Dendritic cell treated with granulocyte-macrophage colony-stimulating factor and Interleukin-4, amounts not matched to agents 40 ng/mL and 50 ng/mL, for 4 days (primary cell): ENCODE data around the gene RYR2.

Experiments used
- H3K27ac Mint-ChIP-seq: one replicate; pipeline ENCODE4 v1.8.0; 2022; ENCODE audit warnings: mild to moderate bottlenecking, mixed read lengths
- H3K27me3 Mint-ChIP-seq: one replicate; pipeline ENCODE4 v1.8.0; 2022; ENCODE audit warnings: mild to moderate bottlenecking, mixed read lengths
- H3K36me3 Mint-ChIP-seq: one replicate; pipeline ENCODE4 v1.8.0; 2022; ENCODE audit warnings: low read depth, mixed read lengths
- H3K4me1 Mint-ChIP-seq: one replicate; pipeline ENCODE4 v1.8.0; 2022; ENCODE audit warnings: low read depth, mixed read lengths
- H3K4me3 Mint-ChIP-seq: one replicate; pipeline ENCODE4 v1.8.0; 2022; ENCODE audit warnings: mild to moderate bottlenecking, moderate library complexity, mixed read lengths
- H3K9me3 Mint-ChIP-seq: one replicate; pipeline ENCODE4 v1.8.0; 2022; ENCODE audit warnings: mixed read lengths
- intact Hi-C: fragments of 100-400 bp; cut with micrococcal nuclease; formaldehyde crosslinking; loops from one replicate; pipeline ENCODE4 v1.15.0; 2022

Gene RYR2

GRCh38 chr1:237670302-237670701, 628.3 kb downstream of the RYR2 start:
- no peaks in the 10 kb centered on the region for H3K4me1 Mint-ChIP-seq
- no peaks in the 10 kb centered on the region for H3K27me3 Mint-ChIP-seq
- no peak overlapping the region for H3K4me3 Mint-ChIP-seq
- no peak overlapping the region for H3K27ac Mint-ChIP-seq
- intact Hi-C loops: no loop called here
- H3K36me3 Mint-ChIP-seq: no peaks in the 10 kb centered on the region
- peaks cover 9% of the 10 kb centered on the region for H3K9me3 Mint-ChIP-seq

- H3K9me3 Mint-ChIP-seq: peaks cover 9% of the 10 kb centered on the region
- no peaks in the 10 kb centered on the region for H3K4me1 Mint-ChIP-seq
- no peak overlapping the region for H3K27ac Mint-ChIP-seq
- intact Hi-C loops: no loop called here
- no peaks in the 10 kb centered on the region for H3K27me3 Mint-ChIP-seq
- H3K36me3 Mint-ChIP-seq: no peaks in the 10 kb centered on the region
- H3K4me3 Mint-ChIP-seq: no peak overlapping the region
Observed at GRCh38 chr1:237671262-237671661, 629.3 kb downstream of the RYR2 start.

DNA sequence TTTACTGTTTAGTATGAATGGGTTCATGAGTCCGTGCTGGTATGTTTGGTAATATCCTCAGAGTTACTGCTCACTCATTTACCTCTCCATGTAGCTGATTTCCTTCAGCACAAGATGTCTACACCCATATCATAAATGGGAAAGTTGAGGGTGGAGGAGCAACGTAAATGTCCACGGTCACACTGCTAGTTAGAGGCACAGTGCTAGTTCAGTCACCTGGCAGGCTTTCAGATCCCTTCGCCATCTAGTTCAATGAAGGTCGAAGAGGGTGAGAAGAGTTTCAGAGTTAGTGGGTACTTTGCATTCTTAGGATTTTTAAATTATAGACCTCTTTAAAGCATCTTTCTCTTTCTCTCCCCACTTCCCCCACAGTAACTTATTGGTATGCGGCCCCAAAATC, 630.0 kb downstream of the RYR2 start:
- Mint-ChIP-seq H3K9me3 (peaks cover 9% of the 10 kb centered on the region), H3K36me3 (no peaks in the 10 kb centered on the region), H3K4me3 (no peak overlapping the region), H3K4me1 (no peaks in the 10 kb centered on the region), H3K27me3 (no peaks in the 10 kb centered on the region), H3K27ac (no peak overlapping the region)
- intact Hi-C loops: no loop called here

- Mint-ChIP-seq H3K27ac (no peak overlapping the region), H3K36me3 (no peaks in the 10 kb centered on the region), H3K9me3 (peaks cover 9% of the 10 kb centered on the region), H3K4me3 (no peak overlapping the region), H3K27me3 (no peaks in the 10 kb centered on the region), H3K4me1 (no peaks in the 10 kb centered on the region)
- intact Hi-C loops: no loop called here
Observed at GRCh38 chr1:237672748-237673147, 630.8 kb downstream of the RYR2 start.

GRCh38 chr1:237673631-237674030, 631.6 kb downstream of the RYR2 start:
- no peak overlapping the region for H3K27ac Mint-ChIP-seq
- H3K27me3 Mint-ChIP-seq: no peaks in the 10 kb centered on the region

DNA sequence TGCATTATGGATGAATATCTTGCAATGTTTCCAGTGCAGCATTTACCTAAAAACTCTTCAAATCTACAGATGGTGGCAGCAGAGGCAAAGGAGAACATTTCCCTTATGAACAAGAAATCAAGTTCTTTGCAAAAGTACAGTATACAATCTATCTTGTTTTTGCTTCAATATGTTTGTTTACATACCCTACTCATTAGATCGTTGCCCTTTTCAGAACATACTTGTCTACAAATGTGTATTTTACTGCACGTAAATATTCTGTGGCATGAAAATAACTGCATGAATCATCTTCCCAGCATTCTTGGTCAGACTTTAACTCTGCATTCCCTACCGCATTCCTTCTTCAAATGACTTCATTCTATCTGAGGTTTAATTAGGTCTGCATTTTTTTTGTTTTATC, 636.0 kb downstream of the RYR2 start:
- no peaks in the 10 kb centered on the region for H3K9me3 Mint-ChIP-seq
- intact Hi-C loops: no loop called here
- H3K27ac Mint-ChIP-seq: no peak overlapping the region

More at GRCh38 chr1:237673631-237674030, 631.6 kb downstream of the RYR2 start:
- Mint-ChIP-seq H3K36me3 (no peaks in the 10 kb centered on the region), H3K4me3 (no peak overlapping the region), H3K9me3 (peaks cover under 1% of the 10 kb centered on the region), H3K4me1 (no peaks in the 10 kb centered on the region)
- intact Hi-C loops: no loop called here

DNA sequence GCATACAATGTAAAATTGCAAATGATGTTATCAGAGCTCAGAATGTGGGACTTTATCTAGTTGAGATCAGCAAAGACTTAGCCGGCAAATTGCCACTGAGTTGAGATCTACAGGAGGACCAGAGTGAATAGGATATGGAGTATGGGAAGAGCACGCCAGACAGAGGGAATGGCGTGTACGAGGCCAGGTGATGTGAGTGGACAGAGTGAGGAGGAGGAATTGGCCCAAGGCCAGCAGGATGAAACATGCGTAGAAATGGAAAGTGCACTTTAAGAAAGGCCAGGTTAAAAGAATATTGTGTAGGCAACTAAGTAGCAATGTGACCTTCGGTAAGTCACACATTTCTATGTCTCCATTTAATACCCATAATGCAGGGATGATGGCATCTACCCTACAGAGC, 637.7 kb downstream of the RYR2 start:
- H3K27ac Mint-ChIP-seq: no peak overlapping the region
- H3K36me3 Mint-ChIP-seq: no peaks in the 10 kb centered on the region
- intact Hi-C loops: no loop called here
- no peaks in the 10 kb centered on the region for H3K9me3 Mint-ChIP-seq
- no peak overlapping the region for H3K4me3 Mint-ChIP-seq
- H3K27me3 Mint-ChIP-seq: no peaks in the 10 kb centered on the region
- no peaks in the 10 kb centered on the region for H3K4me1 Mint-ChIP-seq

More for the DNA sequence above, 636.0 kb downstream of the RYR2 start:
- Mint-ChIP-seq H3K36me3 (no peaks in the 10 kb centered on the region), H3K27me3 (no peaks in the 10 kb centered on the region), H3K4me3 (no peak overlapping the region), H3K4me1 (no peaks in the 10 kb centered on the region)

DNA sequence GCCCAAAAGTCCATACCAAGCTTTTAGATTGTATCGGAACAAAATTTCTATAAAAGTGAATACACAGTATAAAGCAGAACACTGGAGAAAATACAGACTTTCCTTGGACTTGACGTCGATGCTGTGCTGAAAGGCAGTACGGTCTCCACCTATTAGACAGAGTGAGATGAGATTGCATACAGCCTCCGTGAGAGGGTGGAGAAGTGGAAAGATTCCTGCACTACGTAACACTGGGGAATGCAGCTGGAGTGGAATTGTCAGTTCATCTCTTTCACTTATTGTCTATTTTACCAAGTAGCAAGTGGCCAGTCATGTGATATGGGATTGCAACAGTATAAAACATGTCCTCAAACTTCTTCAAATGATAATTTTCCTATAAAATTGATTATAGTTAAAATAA, 639.2 kb downstream of the RYR2 start:
- intact Hi-C loops: no loop called here
- no peaks in the 10 kb centered on the region for H3K9me3 Mint-ChIP-seq
- no peaks in the 10 kb centered on the region for H3K36me3 Mint-ChIP-seq
- H3K4me1 Mint-ChIP-seq: no peaks in the 10 kb centered on the region
- no peak overlapping the region for H3K4me3 Mint-ChIP-seq
- no peaks in the 10 kb centered on the region for H3K27me3 Mint-ChIP-seq
- H3K27ac Mint-ChIP-seq: no peak overlapping the region

- intact Hi-C loops: no loop called here
- Mint-ChIP-seq H3K36me3 (no peaks in the 10 kb centered on the region), H3K27ac (no peak overlapping the region), H3K4me3 (no peak overlapping the region), H3K27me3 (no peaks in the 10 kb centered on the region), H3K4me1 (no peaks in the 10 kb centered on the region), H3K9me3 (no peaks in the 10 kb centered on the region)
Observed at GRCh38 chr1:237684236-237684635, 642.3 kb downstream of the RYR2 start.

DNA sequence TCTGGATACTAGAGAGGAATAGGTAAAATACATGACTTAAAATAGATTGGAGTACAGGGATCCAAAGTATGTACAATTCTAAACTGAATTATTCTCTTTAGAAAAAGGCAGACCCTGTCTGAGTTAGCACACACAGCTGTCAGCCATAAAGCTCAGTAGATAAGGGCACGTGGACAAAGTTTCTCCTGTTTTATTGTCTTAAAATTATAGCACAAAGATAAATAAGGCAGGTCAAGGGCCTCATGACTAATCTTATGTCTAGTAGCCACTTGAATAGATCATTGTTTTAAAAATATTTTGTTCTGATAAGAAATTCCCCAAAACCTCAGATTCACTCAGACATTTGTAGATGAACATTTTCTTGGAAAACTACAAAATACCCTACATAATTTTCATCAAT, 643.6 kb downstream of the RYR2 start:
- H3K36me3 Mint-ChIP-seq: no peaks in the 10 kb centered on the region
- intact Hi-C loops: no loop called here
- no peaks in the 10 kb centered on the region for H3K27me3 Mint-ChIP-seq
- no peaks in the 10 kb centered on the region for H3K4me1 Mint-ChIP-seq
- H3K27ac Mint-ChIP-seq: no peak overlapping the region
- H3K9me3 Mint-ChIP-seq: no peaks in the 10 kb centered on the region
- no peak overlapping the region for H3K4me3 Mint-ChIP-seq

DNA sequence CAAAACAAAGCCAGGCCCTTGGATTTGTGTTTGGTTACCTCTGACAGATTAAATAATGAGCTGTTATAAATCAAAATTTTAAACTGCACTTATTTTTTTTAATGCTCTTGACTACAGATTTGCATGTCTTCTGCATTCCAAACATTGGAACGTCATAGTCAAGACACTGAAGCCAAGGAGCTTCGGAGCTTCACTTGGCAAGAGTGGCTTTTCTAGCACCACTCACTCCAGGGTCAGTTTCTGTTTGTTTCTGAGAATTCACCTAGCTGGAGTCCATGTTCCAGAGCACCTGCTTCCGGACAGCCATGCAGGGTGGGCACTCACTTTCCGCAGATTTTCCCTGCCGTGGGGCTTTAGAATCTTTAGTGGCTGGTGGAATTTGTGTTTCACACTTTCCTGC, 645.8 kb downstream of the RYR2 start:
- intact Hi-C loops: no loop called here
- no peak overlapping the region for H3K4me3 Mint-ChIP-seq
- no peak overlapping the region for H3K27ac Mint-ChIP-seq

DNA sequence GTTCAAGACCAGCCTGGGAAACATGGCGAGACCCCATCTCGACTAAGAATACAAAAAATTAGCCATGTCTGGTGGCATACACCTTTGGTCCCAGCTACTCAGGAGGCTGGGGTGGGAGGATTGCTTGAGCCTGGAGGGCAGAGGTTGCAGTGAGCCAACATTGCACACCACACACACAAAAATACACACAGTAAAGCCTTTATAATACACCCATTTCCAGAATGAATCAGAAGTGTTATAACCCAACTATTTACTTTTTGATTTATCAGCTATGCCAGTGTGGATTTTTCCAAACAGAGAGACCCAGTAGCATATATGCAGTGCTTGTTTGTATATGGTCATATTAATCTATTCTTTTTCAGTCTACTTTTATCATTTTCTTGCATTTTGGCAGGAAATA, 648.7 kb downstream of the RYR2 start:
- H3K4me1 Mint-ChIP-seq: no peaks in the 10 kb centered on the region
- no peak overlapping the region for H3K27ac Mint-ChIP-seq
- no peak overlapping the region for H3K4me3 Mint-ChIP-seq
- H3K36me3 Mint-ChIP-seq: no peaks in the 10 kb centered on the region
- H3K27me3 Mint-ChIP-seq: no peaks in the 10 kb centered on the region
- no peaks in the 10 kb centered on the region for H3K9me3 Mint-ChIP-seq
- intact Hi-C loops: no loop called here

More for the DNA sequence above, 645.8 kb downstream of the RYR2 start:
- Mint-ChIP-seq H3K27me3 (no peaks in the 10 kb centered on the region), H3K36me3 (no peaks in the 10 kb centered on the region), H3K9me3 (no peaks in the 10 kb centered on the region), H3K4me1 (no peaks in the 10 kb centered on the region)

GRCh38 chr1:237692255-237692654, 650.3 kb downstream of the RYR2 start:
- intact Hi-C loops: no loop called here
- Mint-ChIP-seq H3K27ac (no peak overlapping the region), H3K4me1 (no peaks in the 10 kb centered on the region), H3K9me3 (no peaks in the 10 kb centered on the region), H3K36me3 (no peaks in the 10 kb centered on the region), H3K4me3 (no peak overlapping the region), H3K27me3 (no peaks in the 10 kb centered on the region)

DNA sequence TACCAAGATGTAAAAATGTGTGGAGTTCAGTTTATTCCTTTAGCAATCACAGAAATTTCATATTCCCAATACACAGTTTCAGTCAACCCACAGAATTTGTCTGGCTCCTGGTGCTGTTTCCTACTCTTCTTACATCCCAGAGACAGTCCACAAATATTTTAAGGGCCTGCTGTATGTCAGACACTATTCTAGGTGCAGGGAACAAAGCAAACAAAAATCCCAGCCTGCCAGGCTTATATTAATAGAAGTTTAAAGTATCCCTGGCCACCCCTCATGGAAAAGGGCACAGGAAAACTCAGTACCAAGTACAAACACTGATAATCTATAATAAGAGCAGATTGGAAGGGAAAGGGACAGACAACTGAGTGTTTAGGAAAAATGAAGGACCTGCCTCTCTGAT, 653.9 kb downstream of the RYR2 start:
- Mint-ChIP-seq H3K4me1 (no peaks in the 10 kb centered on the region), H3K27me3 (no peaks in the 10 kb centered on the region), H3K4me3 (no peak overlapping the region), H3K36me3 (no peaks in the 10 kb centered on the region), H3K9me3 (no peaks in the 10 kb centered on the region), H3K27ac (no peak overlapping the region)
- intact Hi-C loops: no loop called here

- Mint-ChIP-seq H3K27me3 (no peaks in the 10 kb centered on the region), H3K36me3 (no peaks in the 10 kb centered on the region), H3K4me1 (no peaks in the 10 kb centered on the region), H3K27ac (no peak overlapping the region), H3K9me3 (peaks cover 1% of the 10 kb centered on the region), H3K4me3 (no peak overlapping the region)
- intact Hi-C loops: no loop called here
Observed at GRCh38 chr1:237700181-237700580, 658.2 kb downstream of the RYR2 start.
